Measurements from ENCODE around the gene CHMP4A.
"Not testable (repeated sequence)": the region's sequence is repeated elsewhere in the genome, so short reads cannot be mapped to it uniquely, and the experiment has no call there.

CHMP4A gene

DNA sequence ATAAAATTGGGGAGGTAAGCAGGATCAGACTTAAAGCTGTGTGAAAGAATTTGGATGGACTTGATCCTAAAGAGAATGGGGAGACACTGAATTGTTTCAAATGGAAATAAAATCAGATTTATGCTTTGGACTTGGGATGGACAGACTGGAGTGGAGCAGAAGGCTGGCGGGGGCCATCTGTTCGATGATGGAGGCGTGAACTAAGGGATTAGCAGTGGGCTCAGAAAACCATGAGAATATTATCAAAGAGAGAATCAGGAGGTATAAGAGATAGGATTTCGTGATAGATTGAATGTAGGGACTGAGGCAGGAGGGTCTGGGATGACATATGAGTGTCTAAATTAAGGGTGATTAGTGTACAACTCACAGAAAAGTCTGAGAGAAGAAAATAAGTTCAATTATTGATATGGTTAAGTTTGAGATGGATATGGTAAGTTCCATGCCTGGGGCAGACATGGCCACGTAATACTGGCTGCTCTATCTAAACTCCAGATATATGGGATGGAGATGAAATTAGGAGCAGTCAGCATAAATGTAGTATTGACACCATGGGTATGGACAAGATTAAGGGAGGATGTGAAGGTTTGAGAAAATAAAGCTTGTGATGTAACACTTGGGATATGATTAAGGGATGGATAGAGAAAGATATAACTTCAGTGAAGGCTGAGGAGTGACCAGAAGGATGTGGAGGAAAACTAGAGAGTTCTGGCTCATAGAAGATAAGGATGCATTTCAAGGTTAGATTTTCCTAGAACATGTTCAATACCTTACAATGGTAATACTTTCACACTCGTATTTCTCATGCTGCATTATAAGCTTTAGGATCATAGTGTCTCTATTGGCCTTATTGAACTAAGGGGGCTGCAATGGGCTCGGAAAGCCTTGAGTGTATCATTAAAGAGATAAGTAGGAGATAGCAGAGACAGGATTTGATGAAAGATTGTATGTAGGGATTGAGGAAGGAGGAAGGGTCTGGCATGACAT is 8.8 kb downstream of the CHMP4A start:
- Histone ChIP-seq H3K9ac (ENCODE audit: low read length) (no peak overlapping the region), H3K4me3 (ENCODE audit: low read depth, low read length, poor library complexity, severe bottlenecking) (no peak overlapping the region), H3K4me2 (ENCODE audit: low read length) (no peak overlapping the region), H3K27me3 (ENCODE audit: insufficient read depth, low read length) (no peaks in the 10 kb centered on the region), H3K9me3 (ENCODE audit: low read length) (peaks cover 3% of the 10 kb centered on the region; the same call in 1 of the 2 replicates), H3K9me2 (ENCODE audit: low read depth, low read length) (no peaks in the 10 kb centered on the region), H4K20me1 (ENCODE audit: insufficient read depth, low read length) (no peaks in the 10 kb centered on the region), H3K4me1 (ENCODE audit: insufficient read depth, low read length, severe bottlenecking) (no peaks in the 10 kb centered on the region), H3K27ac (ENCODE audit: low read depth, low read length, poor library complexity, severe bottlenecking) (no peak overlapping the region), H3K36me3 (ENCODE audit: insufficient read depth, low read length) (peaks cover 77% of the 10 kb centered on the region), H3F3A (ENCODE audit: insufficient read depth, low read length) (no peaks in the 10 kb centered on the region), H2AFZ (ENCODE audit: low read length) (no peak overlapping the region), H3K79me2 (ENCODE audit: insufficient read depth, low read length) (no peaks in the 10 kb centered on the region)
- TF ChIP-seq CTCF (IDR thresholded peaks at IDR 0.05; ENCODE audit: low read length) (no peak), EZH2 (IDR thresholded peaks at IDR 0.05; ENCODE audit: borderline replicate concordance, low read length) (no peak)

GRCh38 chr14:24203249-24203886 is 9.9 kb downstream of the CHMP4A start:
- H2AFZ ChIP-seq (ENCODE audit: low read length); H3K4me2 ChIP-seq (ENCODE audit: low read length); H3K9ac ChIP-seq (ENCODE audit: low read length); H3K9me2 ChIP-seq (ENCODE audit: low read depth, low read length); H3F3A ChIP-seq (ENCODE audit: insufficient read depth, low read length); H3K27ac ChIP-seq (ENCODE audit: low read depth, low read length, poor library complexity, severe bottlenecking); H3K27me3 ChIP-seq (ENCODE audit: insufficient read depth, low read length); H3K9me3 ChIP-seq (ENCODE audit: low read length); H3K79me2 ChIP-seq (ENCODE audit: insufficient read depth, low read length); H4K20me1 ChIP-seq (ENCODE audit: insufficient read depth, low read length); H3K4me3 ChIP-seq (ENCODE audit: low read depth, low read length, poor library complexity, severe bottlenecking); H3K4me1 ChIP-seq (ENCODE audit: insufficient read depth, low read length, severe bottlenecking): not testable (repeated sequence)
- peaks cover 76% of the 10 kb centered on the region for H3K36me3 ChIP-seq (ENCODE audit: insufficient read depth, low read length)

GRCh38 chr14:24202538-24202937 is 10.8 kb downstream of the CHMP4A start:
- H3K27me3 ChIP-seq (ENCODE audit: insufficient read depth, low read length); H3K79me2 ChIP-seq (ENCODE audit: insufficient read depth, low read length); H3K9ac ChIP-seq (ENCODE audit: low read length); H3K4me3 ChIP-seq (ENCODE audit: low read depth, low read length, poor library complexity, severe bottlenecking); H3F3A ChIP-seq (ENCODE audit: insufficient read depth, low read length); H3K27ac ChIP-seq (ENCODE audit: low read depth, low read length, poor library complexity, severe bottlenecking); H3K9me2 ChIP-seq (ENCODE audit: low read depth, low read length); H4K20me1 ChIP-seq (ENCODE audit: insufficient read depth, low read length); H3K4me1 ChIP-seq (ENCODE audit: insufficient read depth, low read length, severe bottlenecking); H2AFZ ChIP-seq (ENCODE audit: low read length); H3K4me2 ChIP-seq (ENCODE audit: low read length); H3K9me3 ChIP-seq (ENCODE audit: low read length): not testable (repeated sequence)
- H3K36me3 ChIP-seq (ENCODE audit: insufficient read depth, low read length) = peaks cover 69% of the 10 kb centered on the region

GRCh38 chr14:24198814-24199524 is 14.3 kb downstream of the CHMP4A start:
- Histone ChIP-seq H3K4me3 (ENCODE audit: low read depth, low read length, poor library complexity, severe bottlenecking) (no peak overlapping the region), H3K36me3 (ENCODE audit: insufficient read depth, low read length) (peaks cover 40% of the 10 kb centered on the region), H3K27me3 (ENCODE audit: insufficient read depth, low read length) (no peaks in the 10 kb centered on the region), H3K4me2 (ENCODE audit: low read length) (no peak overlapping the region), H3K9me3 (ENCODE audit: low read length) (peaks cover 5% of the 10 kb centered on the region; the same call in 1 of the 2 replicates), H4K20me1 (ENCODE audit: insufficient read depth, low read length) (no peaks in the 10 kb centered on the region), H3K79me2 (ENCODE audit: insufficient read depth, low read length) (no peaks in the 10 kb centered on the region), H3F3A (ENCODE audit: insufficient read depth, low read length) (no peaks in the 10 kb centered on the region), H2AFZ (ENCODE audit: low read length) (no peak overlapping the region), H3K9ac (ENCODE audit: low read length) (no peak overlapping the region), H3K4me1 (ENCODE audit: insufficient read depth, low read length, severe bottlenecking) (peaks cover 29% of the 10 kb centered on the region), H3K27ac (ENCODE audit: low read depth, low read length, poor library complexity, severe bottlenecking) (no peak overlapping the region), H3K9me2 (ENCODE audit: low read depth, low read length) (no peaks in the 10 kb centered on the region)
- TF ChIP-seq EZH2 (IDR thresholded peaks at IDR 0.05; ENCODE audit: borderline replicate concordance, low read length) = no peak
- TF ChIP-seq CTCF (IDR thresholded peaks at IDR 0.05; ENCODE audit: low read length) = no peak

Data from OCI-LY1 (cell line).